Colonic mucosa (tissue), 4 donors: Measurements from ENCODE around the gene ARHGAP12. TPM values are rescaled to one million over a fixed set of nuclear protein-coding genes. Genes with fewer than 3 reads are reported as not detected.

ENCODE experiments used
- DNase-seq: peaks from one replicate; pipeline ENCODE4 v3.0.0-alpha.2; 2020
- H3K27ac ChIP-seq: fragments of 200-600 bp; one replicate; pipeline ENCODE4 v1.8.0; 2021
- H3K27me3 ChIP-seq: fragments of 200-600 bp; one replicate; pipeline ENCODE4 v1.8.0; 2021
- H3K36me3 ChIP-seq: fragments of 200-600 bp; one replicate; pipeline ENCODE4 v1.8.0; 2021
- H3K4me1 ChIP-seq: fragments of 200-600 bp; one replicate; pipeline ENCODE4 v1.8.0; 2021; ENCODE audit warnings: mild to moderate bottlenecking
- H3K4me3 ChIP-seq: fragments of 200-600 bp; one replicate; pipeline ENCODE4 v1.8.0; 2021
- H3K9ac ChIP-seq, 2 donors: one replicate each; pipeline ENCODE4 v1.7.0; 2013; ENCODE audit warnings: control low read depth in 2 of 2, low read depth in 2 of 2, low read length in 2 of 2
- H3K9me3 ChIP-seq: fragments of 200-600 bp; one replicate; pipeline ENCODE4 v1.8.0; 2021
- intact Hi-C: fragments of 100-400 bp; cut with DNase I; formaldehyde crosslinking; loops from one replicate; pipeline ENCODE4 v1.14.1; 2022
- total RNA-seq, 2 donors: library from RNA; stranded (reverse); fragmentation: NEBNext Ultra II Directional in 1 of 2; extraction: Animal tissue kit (Norgen Biotek cat#: 25700) in 1 of 2; gene quantifications; one replicate each; pipeline ENCODE4 v1.2.1, GENCODE V29; 2021
- TF ChIP-seq, protein P1 (sequence below): fragments of 200-600 bp; IDR thresholded peaks from one replicate; pipeline ENCODE4 v1.8.0; 2022; ENCODE audit warnings: antibody characterized with exemption, mild to moderate bottlenecking
- donor health status: healthy.
- donor health status: DM: no; HTN: no; CAD: no.
- donor health status: DM: no; HTN: no; CAD: no.

The ARHGAP12 gene
- total RNA-seq, 2 donors from 2014 or later: 25.1 to 43.9 TPM

DNA sequence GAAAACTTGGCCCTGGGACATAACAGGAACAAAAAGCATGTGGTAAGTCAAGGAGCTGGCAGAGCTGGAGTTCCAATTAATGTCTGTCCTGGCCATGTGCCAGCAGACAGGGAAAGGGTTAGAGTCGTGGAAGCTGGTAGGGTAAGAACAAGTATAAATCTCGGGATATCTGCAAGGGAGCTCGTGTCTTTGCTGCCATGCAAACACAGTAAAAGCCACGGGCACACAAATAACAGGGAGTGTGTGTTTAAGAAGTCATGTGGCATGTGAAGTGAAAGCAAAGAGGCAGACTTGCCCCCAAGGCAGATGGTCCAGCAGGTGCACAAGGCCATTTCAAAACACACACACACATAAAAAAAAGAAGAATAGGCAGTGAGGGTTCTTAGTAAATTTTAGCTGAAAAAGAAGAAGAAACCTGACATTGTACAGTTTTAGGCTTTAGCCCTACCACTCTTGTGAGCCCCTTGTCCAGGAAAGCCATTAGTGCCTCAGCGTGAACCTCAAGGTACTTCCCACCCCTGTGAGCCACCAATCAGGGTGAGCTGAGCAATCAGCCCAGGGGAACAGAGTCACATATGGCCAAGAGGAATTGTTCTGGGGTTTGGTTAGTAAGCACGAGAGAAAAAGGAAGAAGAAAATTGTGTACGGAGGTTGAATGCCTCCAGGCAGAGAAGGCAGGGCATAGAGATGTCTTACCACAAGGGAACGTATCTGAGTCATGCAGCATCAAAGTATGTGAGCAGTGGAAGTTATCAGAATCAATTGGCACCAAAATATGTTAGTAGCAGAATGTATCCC is 32.8 kb upstream of the ARHGAP12 start:
- no peaks in the 10 kb centered on the region for H3K9me3 ChIP-seq
- no peaks in the 10 kb centered on the region for H3K36me3 ChIP-seq
- DNase-seq: peak; percentile 47
- no peak overlapping the region for H3K9ac ChIP-seq
- no peak overlapping the region for H3K4me3 ChIP-seq
- intact Hi-C loops: no loop called here
- no peaks in the 10 kb centered on the region for H3K27me3 ChIP-seq
- TF ChIP-seq, protein P1, sequence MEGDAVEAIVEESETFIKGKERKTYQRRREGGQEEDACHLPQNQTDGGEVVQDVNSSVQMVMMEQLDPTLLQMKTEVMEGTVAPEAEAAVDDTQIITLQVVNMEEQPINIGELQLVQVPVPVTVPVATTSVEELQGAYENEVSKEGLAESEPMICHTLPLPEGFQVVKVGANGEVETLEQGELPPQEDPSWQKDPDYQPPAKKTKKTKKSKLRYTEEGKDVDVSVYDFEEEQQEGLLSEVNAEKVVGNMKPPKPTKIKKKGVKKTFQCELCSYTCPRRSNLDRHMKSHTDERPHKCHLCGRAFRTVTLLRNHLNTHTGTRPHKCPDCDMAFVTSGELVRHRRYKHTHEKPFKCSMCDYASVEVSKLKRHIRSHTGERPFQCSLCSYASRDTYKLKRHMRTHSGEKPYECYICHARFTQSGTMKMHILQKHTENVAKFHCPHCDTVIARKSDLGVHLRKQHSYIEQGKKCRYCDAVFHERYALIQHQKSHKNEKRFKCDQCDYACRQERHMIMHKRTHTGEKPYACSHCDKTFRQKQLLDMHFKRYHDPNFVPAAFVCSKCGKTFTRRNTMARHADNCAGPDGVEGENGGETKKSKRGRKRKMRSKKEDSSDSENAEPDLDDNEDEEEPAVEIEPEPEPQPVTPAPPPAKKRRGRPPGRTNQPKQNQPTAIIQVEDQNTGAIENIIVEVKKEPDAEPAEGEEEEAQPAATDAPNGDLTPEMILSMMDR: no peak
- H3K27ac ChIP-seq: no peak overlapping the region
- H3K4me1 ChIP-seq: peaks cover 5% of the 10 kb centered on the region

DNA sequence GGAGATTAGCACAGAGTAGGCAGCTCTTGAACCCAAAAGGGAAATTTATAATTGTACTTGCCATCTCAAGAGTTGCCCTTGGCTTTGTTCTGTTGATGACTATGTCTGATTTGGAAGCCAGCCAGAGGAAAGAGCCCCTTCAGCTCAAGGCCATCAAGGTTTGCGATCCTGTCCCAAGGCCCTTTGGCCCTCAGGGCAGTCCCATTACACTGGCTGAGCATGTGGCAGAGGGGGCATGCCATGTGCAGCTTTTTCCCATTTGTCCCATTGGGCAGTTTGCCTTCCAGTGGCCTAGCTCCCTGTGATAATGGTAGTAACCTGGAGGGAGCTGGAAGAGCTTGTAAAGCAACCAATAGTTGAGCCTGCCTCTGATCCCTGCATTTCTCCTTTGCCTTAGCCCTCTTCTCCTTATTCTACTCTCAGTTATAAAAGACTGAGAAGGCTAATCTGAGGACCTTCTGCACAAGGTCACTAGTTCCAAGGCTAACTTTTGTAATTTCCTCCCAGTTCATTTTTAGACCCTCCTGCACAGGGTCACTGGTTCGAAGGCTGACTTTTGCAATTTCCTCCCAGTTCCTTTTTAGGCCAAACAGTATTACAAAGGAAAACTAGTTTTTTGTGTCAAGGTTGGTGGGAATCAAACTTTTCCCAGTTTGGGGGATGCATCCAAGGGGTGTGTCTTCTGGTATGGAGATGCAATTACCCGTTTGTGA is 31.0 kb upstream of the ARHGAP12 start:
- TF ChIP-seq, protein P1: no peak
- intact Hi-C loops: no loop called here
- Histone ChIP-seq H3K9ac (no peak overlapping the region), H3K36me3 (no peaks in the 10 kb centered on the region), H3K4me1 (peaks cover 5% of the 10 kb centered on the region), H3K4me3 (no peak overlapping the region), H3K9me3 (no peaks in the 10 kb centered on the region), H3K27ac (no peak overlapping the region), H3K27me3 (no peaks in the 10 kb centered on the region)
- no peak for DNase-seq

DNA sequence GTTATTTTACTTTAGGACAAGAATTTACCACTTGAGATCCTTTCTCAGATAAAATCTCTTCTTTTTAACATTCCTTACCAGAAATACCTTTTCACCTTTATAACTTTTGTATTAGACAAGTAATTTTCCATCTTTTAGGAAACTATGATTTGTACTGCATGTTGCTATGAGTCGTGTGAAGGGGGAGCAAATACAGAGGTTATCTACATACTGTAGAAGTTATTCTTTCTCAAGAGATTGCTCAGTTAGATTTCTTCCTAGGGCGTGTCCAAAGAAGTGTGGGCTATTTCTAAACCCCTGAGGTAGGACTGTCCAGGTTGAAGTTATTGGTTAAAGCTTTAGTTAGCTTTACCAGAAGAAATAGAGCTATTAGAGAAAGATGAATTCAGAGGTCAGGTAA is 30.2 kb upstream of the ARHGAP12 start:
- no peak overlapping the region for H3K27ac ChIP-seq
- no peaks in the 10 kb centered on the region for H3K9me3 ChIP-seq
- no peak for DNase-seq
- H3K27me3 ChIP-seq: no peaks in the 10 kb centered on the region
- intact Hi-C loops: no loop called here
- H3K36me3 ChIP-seq: no peaks in the 10 kb centered on the region
- peaks cover 5% of the 10 kb centered on the region for H3K4me1 ChIP-seq
- no peak overlapping the region for H3K9ac ChIP-seq
- no peak overlapping the region for H3K4me3 ChIP-seq
- TF ChIP-seq, protein P1: no peak

DNA sequence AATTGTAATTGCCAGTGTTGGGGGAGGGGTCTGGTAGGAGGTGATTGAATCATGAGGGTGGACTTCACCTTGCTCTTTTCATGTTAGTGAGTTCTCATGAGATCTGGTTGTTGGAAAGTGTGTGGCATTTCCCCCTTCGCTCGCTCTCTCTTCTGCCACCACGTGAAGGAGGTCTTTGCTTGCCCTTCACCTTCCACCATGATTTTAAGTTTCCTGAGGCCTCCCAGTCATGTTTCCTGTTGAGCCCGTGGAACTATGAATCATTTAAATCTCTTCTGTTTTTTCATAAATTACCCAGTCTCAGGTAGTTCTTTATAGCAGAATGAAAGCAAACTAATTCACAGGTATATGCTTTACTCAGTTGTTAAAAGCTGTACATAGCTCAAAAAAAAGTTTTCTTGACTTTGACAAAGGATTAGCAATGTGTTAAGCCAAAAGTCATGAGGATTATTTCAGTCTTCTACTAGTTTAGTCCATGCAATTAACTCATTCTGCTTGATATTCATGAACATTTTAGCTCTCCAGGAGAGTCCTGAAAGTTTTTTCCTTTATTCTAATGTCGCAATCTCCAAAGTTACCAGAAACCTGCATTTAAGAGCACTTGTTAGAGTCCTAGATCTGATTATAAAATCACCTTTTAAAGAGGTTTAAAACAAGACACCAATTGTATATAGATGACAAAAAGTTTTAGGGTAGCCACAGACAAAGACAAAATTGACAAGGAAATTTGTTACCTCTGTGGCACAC is 27.7 kb upstream of the ARHGAP12 start:
- intact Hi-C loops: no loop called here
- Histone ChIP-seq H3K4me3 (no peak overlapping the region), H3K9ac (no peak overlapping the region), H3K4me1 (peaks cover 5% of the 10 kb centered on the region), H3K9me3 (no peaks in the 10 kb centered on the region), H3K27ac (no peak overlapping the region), H3K36me3 (no peaks in the 10 kb centered on the region), H3K27me3 (no peaks in the 10 kb centered on the region)
- TF ChIP-seq, protein P1: no peak
- no peak for DNase-seq

DNA sequence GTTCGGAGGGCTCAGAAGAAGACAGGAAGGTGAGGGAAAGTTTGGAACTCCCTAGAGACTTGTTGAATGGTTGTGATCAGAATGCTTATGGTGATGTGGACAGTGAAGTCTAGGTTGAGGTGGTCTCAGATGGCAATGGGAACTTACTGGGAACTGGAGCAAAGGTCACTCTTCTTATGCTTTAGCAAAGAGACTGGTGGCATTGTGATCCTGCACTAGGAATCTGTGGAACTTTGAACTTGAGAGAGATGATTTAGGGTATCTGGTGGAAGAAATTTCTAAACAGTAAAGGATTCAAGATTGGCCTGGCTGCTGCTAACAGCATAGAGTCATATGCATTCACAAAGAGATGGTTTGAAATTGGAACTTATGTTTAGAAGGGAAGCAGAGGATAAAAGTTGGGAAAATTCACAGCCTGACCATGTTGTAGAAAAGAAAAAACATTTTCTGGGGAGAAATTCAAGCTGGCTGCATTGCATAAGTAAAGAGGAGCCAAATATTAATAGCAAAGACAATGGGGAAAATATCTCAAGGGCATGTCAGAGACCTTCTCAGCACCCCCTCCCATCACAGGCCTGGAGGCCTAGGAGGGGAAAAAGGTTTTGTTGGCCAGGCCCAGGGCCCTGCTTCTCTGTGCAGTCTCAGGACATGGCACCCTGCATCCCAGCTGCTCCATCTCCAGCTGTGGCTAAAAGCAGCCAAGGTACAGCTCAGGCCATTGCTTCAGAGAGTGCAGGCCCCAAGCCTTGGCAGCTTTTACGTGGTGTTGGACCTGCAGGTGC is 26.0 kb upstream of the ARHGAP12 start:
- no peaks in the 10 kb centered on the region for H3K27me3 ChIP-seq
- TF ChIP-seq, protein P1: no peak
- H3K9me3 ChIP-seq: no peaks in the 10 kb centered on the region
- DNase-seq: no peak
- intact Hi-C loops: no loop called here
- H3K9ac ChIP-seq: no peak overlapping the region
- H3K4me3 ChIP-seq: no peak overlapping the region
- H3K27ac ChIP-seq: no peak overlapping the region
- H3K4me1 ChIP-seq: no peaks in the 10 kb centered on the region
- H3K36me3 ChIP-seq: no peaks in the 10 kb centered on the region
